ENCODE measurements around the gene TMEM88.

Gene TMEM88

DNA sequence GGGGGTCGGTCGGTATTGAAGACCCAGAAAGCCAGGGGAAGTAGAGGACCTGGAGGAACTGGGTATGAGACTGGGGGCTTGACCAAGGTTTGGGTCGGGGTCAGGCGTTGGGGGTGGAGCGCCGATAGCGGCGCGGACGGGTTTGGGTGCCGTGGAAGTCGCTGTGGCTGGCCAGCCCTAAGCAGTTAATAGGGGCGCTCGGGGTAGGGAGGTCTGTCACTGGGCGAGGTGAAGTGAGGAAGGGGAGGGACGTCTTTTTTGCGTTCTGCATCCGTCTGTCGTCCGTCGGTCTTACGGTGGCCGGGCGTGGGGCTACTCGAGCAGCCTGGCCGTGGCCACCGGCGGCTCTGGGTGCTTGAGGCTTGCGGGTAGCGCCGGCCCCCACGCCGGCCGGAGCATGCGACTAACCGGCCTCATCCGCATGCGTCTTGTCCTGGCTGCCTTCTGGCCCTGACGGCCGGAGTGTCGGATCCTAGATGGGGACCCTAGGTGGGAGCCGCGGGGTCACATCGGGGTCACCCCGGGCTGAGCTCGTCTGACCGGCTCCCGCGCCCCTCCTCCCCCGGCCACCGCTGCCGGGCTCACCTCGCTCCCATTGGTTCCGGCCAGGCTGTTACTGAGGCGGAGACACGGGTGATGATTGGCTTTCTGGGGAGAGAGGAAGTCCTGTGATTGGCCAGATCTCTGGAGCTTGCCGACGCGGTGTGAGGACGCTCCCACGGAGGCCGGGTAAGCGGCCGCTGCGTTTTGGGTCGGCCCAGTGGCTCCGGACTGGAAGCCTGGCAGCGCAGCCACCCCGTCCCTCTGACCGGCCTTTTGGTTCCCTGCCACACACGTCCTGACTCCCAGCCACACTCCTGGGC, 10.3 kb upstream of the TMEM88 start:
- DNase-seq: peak; percentile 25

DNA sequence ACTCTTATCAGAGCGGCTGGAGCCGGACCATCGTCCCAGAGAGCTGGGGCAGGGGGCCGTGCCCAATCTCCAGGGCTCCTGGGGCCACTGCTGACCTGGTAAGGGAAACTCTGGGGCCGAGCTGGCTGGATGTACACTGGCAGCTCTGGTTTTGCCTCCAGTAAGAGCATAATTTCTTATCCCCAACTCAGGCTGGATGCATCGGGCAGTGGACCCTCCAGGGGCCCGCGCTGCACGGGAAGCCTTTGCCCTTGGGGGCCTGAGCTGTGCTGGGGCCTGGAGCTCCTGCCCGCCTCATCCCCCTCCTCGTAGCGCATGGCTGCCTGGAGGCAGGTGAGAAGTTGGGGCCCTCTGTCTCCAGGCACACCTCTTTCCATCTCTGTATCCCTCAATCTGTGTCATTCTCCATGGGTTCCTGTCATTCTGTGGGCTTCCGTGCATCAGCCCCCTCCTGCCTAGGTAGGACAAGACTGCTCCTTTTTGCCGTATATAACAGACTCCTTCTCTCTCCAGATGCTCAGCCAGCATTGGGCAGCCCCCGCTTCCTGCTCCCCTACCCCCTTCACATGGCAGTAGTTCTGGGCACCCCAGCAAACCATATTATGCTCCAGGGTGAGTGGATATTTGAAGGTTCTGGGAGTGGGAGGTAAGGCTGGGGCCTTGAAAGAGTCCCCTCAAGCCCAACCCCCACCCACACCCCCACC, 9.4 kb upstream of the TMEM88 start:
- DNase-seq: no peak

DNA sequence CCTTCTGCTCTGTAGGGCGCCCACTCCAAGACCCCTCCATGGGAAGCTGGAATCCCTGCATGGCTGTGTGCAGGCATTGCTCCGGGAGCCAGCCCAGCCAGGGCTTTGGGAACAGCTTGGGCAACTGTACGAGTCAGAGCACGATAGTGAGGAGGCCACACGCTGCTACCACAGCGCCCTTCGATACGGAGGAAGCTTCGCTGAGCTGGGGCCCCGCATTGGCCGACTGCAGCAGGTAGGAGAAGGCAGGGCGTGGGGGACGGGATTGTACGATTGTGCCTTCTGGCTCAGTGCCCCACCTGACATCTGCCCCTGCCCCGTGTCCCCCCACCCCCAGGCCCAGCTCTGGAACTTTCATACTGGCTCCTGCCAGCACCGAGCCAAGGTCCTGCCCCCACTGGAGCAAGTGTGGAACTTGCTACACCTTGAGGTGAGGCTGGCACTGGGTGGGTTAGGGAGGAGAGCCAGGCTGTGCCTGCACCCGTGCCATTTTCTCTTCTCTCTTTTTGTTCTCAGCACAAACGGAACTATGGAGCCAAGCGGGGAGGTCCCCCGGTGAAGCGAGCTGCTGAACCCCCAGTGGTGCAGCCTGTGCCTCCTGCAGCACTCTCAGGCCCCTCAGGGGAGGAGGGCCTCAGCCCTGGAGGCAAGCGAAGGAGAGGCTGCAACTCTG, 8.7 kb upstream of the TMEM88 start:
- no peak for DNase-seq

DNA sequence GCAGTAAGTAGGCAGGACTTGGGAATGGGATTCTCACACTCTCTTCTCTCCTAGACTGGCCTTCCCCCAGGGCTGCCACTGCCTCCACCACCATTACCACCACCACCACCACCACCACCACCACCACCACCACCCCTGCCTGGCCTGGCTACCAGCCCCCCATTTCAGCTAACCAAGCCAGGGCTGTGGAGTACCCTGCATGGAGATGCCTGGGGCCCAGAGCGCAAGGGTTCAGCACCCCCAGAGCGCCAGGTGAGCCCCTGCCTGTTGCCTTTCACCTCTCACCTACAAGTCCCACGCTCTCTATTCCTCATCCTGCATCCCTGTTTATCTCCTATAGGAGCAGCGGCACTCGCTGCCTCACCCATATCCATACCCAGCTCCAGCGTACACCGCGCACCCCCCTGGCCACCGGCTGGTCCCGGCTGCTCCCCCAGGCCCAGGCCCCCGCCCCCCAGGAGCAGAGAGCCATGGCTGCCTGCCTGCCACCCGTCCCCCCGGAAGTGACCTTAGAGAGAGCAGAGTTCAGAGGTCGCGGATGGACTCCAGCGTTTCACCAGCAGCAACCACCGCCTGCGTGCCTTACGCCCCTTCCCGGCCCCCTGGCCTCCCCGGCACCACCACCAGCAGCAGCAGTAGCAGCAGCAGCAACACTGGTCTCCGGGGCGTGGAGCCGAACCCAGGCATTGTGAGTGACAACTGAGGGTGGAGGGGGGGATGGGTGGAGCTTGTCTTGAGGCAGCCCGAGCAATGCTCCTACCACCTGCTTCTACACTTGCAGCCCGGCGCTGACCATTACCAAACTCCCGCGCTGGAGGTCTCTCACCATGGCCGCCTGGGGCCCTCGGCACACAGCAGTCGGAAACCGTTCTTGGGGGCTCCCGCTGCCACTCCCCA, 7.9 kb upstream of the TMEM88 start:
- no peak for DNase-seq

DNA sequence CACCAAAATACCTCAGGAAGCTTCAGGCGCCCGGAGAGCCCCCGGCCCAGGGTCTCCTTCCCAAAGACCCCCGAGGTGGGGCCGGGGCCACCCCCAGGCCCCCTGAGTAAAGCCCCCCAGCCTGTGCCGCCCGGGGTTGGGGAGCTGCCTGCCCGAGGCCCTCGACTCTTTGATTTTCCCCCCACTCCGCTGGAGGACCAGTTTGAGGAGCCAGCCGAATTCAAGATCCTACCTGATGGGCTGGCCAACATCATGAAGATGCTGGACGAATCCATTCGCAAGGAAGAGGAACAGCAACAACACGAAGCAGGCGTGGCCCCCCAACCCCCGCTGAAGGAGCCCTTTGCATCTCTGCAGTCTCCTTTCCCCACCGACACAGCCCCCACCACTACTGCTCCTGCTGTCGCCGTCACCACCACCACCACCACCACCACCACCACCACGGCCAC, 6.7 kb upstream of the TMEM88 start:
- DNase-seq: no peak

DNA sequence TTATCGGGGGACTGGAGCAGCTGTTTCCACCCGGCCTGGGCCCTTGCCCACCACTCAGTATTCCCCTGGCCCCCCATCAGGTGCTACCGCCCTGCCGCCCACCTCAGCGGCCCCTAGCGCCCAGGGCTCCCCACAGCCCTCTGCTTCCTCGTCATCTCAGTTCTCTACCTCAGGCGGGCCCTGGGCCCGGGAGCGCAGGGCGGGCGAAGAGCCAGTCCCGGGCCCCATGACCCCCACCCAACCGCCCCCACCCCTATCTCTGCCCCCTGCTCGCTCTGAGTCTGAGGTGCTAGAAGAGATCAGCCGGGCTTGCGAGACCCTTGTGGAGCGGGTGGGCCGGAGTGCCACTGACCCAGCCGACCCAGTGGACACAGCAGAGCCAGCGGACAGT, 6.1 kb upstream of the TMEM88 start:
- DNase-seq: no peak

DNA sequence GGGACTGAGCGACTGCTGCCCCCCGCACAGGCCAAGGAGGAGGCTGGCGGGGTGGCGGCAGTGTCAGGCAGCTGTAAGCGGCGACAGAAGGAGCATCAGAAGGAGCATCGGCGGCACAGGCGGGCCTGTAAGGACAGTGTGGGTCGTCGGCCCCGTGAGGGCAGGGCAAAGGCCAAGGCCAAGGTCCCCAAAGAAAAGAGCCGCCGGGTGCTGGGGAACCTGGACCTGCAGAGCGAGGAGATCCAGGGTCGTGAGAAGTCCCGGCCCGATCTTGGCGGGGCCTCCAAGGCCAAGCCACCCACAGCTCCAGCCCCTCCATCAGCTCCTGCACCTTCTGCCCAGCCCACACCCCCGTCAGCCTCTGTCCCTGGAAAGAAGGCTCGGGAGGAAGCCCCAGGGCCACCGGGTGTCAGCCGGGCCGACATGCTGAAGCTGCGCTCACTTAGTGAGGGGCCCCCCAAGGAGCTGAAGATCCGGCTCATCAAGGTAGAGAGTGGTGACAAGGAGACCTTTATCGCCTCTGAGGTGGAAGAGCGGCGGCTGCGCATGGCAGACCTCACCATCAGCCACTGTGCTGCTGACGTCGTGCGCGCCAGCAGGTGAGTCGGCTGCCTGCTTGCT, 5.6 kb upstream of the TMEM88 start:
- DNase-seq: no peak

DNA sequence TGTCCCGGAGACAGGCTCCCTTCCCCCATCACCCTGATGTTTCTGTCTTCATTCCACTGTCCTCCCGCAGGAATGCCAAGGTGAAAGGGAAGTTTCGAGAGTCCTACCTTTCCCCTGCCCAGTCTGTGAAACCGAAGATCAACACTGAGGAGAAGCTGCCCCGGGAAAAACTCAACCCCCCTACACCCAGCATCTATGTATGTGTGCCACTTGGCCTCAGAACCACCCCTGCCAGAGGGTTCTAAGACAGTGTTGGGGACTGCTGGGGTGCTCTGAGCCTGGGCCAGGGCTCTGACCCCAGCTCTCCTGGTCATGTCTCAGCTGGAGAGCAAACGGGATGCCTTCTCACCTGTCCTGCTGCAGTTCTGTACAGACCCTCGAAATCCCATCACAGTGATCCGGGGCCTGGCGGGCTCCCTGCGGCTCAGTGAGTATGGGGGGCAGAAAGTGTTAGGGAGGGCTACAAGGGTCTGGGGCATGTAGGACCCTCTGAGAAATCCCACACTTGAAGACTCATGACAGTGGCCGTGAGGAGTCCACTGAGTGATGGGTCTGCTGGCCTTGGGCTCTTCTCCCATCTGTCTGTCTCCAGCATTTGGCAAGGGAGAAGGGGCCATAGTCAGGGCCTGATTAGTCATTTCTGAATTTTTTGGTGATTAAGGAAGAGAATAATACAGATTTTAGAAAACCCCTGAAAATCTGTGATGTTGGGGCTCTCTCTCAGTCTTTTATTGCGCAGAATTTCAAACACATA, 4.9 kb upstream of the TMEM88 start:
- DNase-seq: no peak

DNA sequence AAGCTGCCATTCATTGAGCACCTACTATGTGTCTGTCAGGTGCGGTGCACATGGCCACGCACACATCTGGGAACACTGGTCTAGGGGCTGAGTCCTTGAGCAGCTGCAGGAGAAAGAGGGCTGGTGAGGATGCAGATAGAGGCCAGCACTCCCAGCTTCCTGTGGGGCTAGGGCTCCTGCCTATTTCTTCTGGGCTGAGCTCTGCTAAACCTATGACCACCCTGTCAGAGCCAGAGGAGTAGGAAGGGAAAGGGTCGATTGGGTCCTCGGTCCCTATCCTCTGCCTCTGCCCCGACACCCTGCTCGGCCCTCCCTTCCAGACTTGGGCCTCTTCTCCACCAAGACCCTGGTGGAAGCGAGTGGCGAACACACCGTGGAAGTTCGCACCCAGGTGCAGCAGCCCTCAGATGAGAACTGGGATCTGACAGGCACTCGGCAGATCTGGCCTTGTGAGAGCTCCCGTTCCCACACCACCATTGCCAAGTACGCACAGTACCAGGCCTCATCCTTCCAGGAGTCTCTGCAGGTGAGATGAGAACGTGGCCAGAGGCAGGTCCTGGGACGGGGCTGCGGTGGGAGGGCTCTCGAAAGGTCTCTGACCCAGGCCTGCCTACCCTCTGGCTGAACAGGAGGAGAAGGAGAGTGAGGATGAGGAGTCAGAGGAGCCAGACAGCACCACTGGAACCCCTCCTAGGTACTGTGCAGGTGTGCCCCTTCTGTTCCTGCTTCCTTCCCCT, 4.0 kb upstream of the TMEM88 start:
- DNase-seq: no peak

DNA sequence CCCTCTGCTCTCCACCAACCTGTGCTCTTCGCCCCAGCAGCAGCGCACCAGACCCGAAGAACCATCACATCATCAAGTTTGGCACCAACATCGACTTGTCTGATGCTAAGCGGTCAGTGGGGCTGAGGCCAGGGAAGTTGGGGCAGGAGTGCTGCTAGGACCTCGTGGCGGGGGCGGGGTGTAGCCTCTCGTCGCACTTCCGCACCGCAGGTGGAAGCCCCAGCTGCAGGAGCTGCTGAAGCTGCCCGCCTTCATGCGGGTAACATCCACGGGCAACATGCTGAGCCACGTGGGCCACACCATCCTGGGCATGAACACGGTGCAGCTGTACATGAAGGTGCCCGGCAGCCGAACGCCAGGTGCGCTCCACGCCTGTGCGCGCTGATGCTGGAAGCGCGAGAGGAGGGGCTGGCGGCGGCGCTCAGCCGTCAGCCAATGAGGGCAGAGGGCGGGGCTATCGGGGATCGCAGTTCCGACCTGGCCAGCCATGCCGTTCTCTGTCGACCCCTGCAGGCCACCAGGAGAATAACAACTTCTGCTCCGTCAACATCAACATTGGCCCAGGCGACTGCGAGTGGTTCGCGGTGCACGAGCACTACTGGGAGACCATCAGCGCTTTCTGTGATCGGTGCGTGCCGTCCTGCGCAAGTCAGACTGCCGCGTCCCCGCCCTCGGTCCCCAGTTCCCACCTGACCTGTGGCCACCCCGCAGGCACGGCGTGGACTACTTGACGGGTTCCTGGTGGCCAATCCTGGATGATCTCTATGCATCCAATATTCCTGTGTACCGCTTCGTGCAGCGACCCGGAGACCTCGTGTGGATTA, 3.2 kb upstream of the TMEM88 start:
- DNase-seq: peak; percentile 24

DNA sequence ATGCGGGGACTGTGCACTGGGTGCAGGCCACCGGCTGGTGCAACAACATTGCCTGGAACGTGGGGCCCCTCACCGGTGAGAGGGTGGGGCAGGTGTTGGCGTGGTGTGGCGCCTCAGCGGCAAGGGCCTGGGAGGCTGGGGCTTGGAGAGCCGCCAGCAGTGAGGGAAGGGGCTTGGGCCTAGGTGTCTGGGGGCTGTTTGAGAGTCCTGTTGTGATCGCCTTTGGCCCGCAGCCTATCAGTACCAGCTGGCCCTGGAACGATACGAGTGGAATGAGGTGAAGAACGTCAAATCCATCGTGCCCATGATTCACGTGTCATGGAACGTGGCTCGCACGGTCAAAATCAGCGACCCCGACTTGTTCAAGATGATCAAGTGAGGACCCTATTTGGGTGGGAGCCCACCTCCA, 2.6 kb upstream of the TMEM88 start:
- DNase-seq: no peak

DNA sequence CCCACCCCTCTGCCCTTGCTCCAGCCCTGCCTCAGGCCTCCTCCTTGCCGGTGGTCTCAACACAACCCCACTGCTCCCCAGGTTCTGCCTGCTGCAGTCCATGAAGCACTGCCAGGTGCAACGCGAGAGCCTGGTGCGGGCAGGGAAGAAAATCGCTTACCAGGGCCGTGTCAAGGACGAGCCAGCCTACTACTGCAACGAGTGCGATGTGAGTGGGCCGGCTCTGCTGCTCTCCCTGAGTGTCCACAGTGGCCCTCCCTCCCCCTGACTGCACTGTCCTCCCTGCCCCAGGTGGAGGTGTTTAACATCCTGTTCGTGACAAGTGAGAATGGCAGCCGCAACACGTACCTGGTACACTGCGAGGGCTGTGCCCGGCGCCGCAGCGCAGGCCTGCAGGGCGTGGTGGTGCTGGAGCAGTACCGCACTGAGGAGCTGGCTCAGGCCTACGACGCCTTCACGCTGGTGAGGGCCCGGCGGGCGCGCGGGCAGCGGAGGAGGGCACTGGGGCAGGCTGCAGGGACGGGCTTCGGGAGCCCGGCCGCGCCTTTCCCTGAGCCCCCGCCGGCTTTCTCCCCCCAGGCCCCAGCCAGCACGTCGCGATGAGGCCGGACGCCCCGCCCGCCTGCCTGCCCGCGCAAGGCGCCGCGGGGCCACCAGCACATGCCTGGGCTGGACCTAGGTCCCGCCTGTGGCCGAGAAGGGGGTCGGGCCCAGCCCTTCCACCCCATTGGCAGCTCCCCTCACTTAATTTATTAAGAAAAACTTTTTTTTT, 1.8 kb upstream of the TMEM88 start:
- DNase-seq: no peak

DNA sequence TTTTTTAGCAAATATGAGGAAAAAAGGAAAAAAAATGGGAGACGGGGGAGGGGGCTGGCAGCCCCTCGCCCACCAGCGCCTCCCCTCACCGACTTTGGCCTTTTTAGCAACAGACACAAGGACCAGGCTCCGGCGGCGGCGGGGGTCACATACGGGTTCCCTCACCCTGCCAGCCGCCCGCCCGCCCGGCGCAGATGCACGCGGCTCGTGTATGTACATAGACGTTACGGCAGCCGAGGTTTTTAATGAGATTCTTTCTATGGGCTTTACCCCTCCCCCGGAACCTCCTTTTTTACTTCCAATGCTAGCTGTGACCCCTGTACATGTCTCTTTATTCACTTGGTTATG, 1.2 kb upstream of the TMEM88 start:
- no peak for DNase-seq

DNA sequence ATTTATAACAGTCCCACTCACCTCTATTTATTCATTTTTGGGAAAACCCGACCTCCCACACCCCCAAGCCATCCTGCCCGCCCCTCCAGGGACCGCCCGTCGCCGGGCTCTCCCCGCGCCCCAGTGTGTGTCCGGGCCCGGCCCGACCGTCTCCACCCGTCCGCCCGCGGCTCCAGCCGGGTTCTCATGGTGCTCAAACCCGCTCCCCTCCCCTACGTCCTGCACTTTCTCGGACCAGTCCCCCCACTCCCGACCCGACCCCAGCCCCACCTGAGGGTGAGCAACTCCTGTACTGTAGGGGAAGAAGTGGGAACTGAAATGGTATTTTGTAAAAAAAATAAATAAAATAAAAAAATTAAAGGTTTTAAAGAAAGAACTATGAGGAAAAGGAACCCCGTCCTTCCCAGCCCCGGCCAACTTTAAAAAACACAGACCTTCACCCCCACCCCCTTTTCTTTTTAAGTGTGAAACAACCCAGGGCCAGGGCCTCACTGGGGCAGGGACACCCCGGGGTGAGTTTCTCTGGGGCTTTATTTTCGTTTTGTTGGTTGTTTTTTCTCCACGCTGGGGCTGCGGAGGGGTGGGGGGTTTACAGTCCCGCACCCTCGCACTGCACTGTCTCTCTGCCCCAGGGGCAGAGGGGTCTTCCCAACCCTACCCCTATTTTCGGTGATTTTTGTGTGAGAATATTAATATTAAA, 638 bp upstream of the TMEM88 start:
- DNase-seq: no peak

DNA sequence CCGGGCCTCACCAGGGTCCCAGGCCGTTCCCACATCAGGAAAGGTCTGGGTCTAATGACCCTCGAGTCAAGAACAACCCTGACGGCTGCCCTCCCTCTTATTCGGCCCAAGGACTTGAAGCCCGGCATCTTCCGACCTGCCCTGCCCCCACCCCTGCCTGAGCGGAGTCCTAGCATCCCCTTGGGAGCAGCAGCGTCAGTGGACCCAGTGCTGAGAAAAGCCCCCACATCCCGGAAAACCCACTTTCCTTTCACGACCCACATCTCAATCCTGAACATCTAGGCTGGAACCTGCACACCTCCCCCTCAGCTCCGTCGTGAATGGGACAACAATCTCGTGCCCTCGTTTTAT, 769 bp downstream of the TMEM88 start:
- DNase-seq: no peak

DNA sequence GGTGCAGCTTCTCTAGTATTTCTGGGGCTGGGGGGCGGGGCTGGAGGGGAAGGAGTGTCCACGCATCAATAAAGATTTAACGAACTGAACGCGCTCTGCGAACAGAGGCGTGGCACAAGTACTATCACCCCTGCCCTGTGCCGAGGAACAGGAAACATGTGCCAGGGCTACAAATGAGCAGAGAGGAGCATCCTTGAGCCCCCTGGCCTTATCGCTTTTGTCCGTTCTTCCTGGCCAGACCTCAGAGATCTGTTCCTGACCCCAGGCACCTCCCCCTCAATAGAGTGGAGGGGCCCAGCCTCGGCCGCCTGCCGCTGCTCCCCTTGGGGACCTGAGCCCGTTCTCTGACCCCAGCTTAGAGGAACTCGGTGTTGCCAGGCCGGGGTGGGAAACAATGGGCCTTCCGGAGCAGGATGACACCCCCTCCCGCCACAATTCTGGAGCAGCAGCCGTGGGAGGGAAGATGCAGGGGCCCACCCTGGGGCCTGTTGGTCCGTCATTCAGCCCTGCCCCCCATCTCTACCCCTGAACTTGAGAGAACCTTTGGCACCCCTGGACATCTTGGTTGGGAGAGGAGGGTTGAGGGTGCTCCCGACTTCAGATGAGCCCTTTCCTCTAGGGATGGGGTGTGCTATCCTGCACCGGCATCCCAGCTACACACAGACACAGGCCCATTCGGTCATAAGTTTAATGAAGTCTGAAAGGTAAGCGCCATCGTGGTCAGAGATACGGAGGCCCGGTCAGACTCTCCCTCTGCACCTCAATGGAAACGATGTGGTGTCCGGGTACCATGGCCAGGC, 1.3 kb downstream of the TMEM88 start:
- peak; percentile 28 for DNase-seq

DNA sequence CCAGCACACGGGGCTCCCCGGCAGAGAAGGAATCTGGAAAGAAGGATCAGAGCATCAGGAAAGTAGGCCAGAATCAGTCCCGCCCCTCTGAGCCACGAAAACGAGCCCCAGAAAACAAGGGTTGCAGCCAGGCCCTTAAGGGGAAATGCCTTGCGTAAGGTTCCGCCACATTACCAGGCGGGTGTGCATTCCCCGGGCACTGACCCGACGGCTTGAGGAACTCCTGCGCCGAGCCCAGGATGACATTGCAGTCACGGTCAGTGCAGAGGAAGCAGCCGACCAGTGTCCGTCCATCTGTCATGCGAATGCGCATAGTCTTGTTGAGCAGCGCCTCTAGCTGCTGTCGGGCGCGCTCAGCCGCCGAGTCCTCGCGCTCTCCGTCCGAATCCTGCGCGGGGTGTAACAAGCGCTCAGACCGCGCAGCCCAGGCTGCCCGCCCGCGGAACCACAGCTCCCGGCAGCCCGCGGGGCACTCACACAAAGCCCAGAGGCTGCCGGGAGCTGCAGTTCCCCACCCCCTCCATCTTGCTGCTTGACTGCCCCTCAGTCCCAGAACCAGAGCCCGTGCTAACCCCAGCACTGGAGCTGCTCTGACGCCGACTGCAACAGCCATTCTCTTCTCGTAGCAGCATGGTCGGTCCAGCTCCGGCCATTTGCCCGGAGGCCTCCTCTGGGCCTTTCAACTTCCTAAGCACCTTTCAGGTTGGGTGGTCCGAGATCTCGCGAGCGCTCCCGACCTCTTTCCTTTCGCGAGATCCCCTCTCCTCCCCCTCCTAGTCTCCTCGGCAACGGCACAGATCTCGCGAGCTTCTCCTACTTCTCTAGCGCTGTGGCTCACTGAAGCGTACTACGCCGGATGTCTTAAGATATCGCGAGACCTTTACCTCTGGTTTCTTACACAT, 2.2 kb downstream of the TMEM88 start, which contains the start of gene NAA38:
TSS of gene NAA38 (minus strand) at position 749 of the 902 bp plus-strand sequence. CDS start at position 653, 96 bp downstream.
- peak; percentile 81 for DNase-seq
